Parathyroid adenoma (tissue), 2 donors: ENCODE data around the gene PPP1R9B.

Experiments
- H2AFZ ChIP-seq: fragments of 300-600 bp; sonication (generic); one replicate; pipeline ENCODE4 v1.7.0; 2017; ENCODE audit warnings: antibody characterized with exemption, mild to moderate bottlenecking
- H3K27ac ChIP-seq: fragments of 300-600 bp; sonication (generic); one replicate; pipeline ENCODE4 v1.7.0; 2017
- H3K27me3 ChIP-seq: fragments of 300-600 bp; sonication (generic); one replicate; pipeline ENCODE4 v1.7.0; 2017; ENCODE audit warnings: low read length; ENCODE audit not compliant: control insufficient read depth, insufficient read depth
- H3K36me3 ChIP-seq: fragments of 300-600 bp; sonication (generic); one replicate; pipeline ENCODE4 v1.7.0; 2017; ENCODE audit warnings: low read length; ENCODE audit not compliant: control insufficient read depth, insufficient read depth
- H3K4me1 ChIP-seq: fragments of 300-600 bp; sonication (generic); one replicate; pipeline ENCODE4 v1.7.0; 2017; ENCODE audit warnings: control low read depth
- H3K4me2 ChIP-seq: fragments of 300-600 bp; sonication (generic); one replicate; pipeline ENCODE4 v1.7.0; 2017; ENCODE audit warnings: low read length
- H3K4me3 ChIP-seq: fragments of 300-600 bp; sonication (generic); one replicate; pipeline ENCODE4 v1.7.0; 2017; ENCODE audit warnings: low read depth, low read length
- H3K79me2 ChIP-seq: fragments of 300-600 bp; sonication (generic); one replicate; pipeline ENCODE4 v1.7.0; 2017; ENCODE audit warnings: control low read depth
- H3K9ac ChIP-seq: fragments of 300-600 bp; sonication (generic); one replicate; pipeline ENCODE4 v1.7.0; 2017; ENCODE audit warnings: mild to moderate bottlenecking
- H3K9me3 ChIP-seq: fragments of 300-600 bp; sonication (generic); one replicate; pipeline ENCODE4 v1.7.0; 2017; ENCODE audit warnings: low read length; ENCODE audit not compliant: control insufficient read depth
- TF ChIP-seq, protein P1 (sequence below): fragments of 300-600 bp; sonication (generic); IDR thresholded peaks from one replicate; pipeline ENCODE4 v1.7.0; 2017; ENCODE audit warnings: antibody characterized with exemption, mild to moderate bottlenecking
- donor health status: primary hyperparathyroidism.

The PPP1R9B gene

DNA sequence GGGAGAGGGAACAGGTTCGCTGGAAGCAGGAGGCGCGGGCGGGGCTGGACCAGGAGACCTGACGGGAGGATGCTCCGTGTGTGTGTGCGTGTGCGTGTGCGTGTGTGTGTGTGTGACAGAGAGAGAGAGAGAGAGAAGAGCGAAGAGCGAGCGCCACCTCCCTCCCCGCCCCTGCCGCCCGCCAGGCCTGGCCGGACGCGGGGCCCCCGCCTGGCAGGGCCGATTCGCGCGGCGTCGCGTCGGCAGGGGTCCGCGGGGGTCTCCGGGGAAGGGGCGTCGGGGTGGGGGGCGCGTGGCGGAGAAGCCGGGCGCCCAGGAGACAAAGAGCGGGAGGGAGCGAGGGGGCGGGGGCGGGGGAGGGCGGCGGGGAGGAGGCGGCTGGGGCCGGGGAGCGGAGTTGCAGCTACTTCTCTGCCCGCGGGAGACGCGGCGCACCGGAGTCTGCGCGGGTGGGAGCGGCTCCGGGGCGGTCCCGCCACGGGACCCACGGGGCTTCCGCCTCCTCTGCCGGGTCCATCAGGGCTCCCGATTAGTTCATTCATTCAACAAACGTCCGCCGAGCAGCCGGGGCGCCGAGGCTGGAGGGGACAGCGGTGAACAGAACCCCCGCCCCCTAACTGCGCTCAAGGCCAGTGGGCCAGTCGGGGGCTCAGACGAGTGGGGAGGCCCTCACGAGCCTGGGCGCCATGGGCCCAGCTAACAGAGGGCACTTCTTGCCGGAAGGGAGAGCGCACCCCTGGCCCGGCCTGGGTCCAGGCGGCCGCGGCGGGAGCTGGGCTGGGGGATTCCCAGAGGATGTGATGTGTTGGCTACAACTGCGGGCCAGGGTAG, 20.5 kb downstream of the PPP1R9B start, which contains the start of gene SAMD14:
SAMD14 (minus strand) TSS at position 433 of the 831 bp plus-strand sequence. CDS start 5,201 bp downstream, outside the sequence.
- no peaks in the 10 kb centered on the region for H3K36me3 ChIP-seq
- peaks cover 15% of the 10 kb centered on the region for H3K4me1 ChIP-seq
- H3K4me2 ChIP-seq, result peak within 1 kb of the TSS; percentile 76
- H3K27ac ChIP-seq, result no peak within 1 kb of the TSS
- no peaks in the 10 kb centered on the region for H3K27me3 ChIP-seq
- H2AFZ ChIP-seq, result peak within 1 kb of the TSS; percentile 69
- H3K79me2 ChIP-seq, result no peaks in the 10 kb centered on the region
- no peaks in the 10 kb centered on the region for H3K9me3 ChIP-seq
- TF ChIP-seq, protein P1, sequence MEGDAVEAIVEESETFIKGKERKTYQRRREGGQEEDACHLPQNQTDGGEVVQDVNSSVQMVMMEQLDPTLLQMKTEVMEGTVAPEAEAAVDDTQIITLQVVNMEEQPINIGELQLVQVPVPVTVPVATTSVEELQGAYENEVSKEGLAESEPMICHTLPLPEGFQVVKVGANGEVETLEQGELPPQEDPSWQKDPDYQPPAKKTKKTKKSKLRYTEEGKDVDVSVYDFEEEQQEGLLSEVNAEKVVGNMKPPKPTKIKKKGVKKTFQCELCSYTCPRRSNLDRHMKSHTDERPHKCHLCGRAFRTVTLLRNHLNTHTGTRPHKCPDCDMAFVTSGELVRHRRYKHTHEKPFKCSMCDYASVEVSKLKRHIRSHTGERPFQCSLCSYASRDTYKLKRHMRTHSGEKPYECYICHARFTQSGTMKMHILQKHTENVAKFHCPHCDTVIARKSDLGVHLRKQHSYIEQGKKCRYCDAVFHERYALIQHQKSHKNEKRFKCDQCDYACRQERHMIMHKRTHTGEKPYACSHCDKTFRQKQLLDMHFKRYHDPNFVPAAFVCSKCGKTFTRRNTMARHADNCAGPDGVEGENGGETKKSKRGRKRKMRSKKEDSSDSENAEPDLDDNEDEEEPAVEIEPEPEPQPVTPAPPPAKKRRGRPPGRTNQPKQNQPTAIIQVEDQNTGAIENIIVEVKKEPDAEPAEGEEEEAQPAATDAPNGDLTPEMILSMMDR, result no peak
- no peak within 1 kb of the TSS for H3K9ac ChIP-seq
- peak within 1 kb of the TSS; percentile 48 for H3K4me3 ChIP-seq

GRCh38 chr17:50129353-50129727, 21.1 kb downstream of the PPP1R9B start:
- Histone ChIP-seq H2AFZ (peak overlapping the region; percentile 22), H3K27me3 (no peaks in the 10 kb centered on the region), H3K4me1 (peaks cover 15% of the 10 kb centered on the region), H3K79me2 (no peaks in the 10 kb centered on the region), H3K4me2 (peak overlapping the region; percentile 66), H3K27ac (no peak overlapping the region), H3K9me3 (no peaks in the 10 kb centered on the region), H3K9ac (no peak overlapping the region), H3K4me3 (peak overlapping the region; percentile 37), H3K36me3 (no peaks in the 10 kb centered on the region)
- TF ChIP-seq, protein P1, result no peak

DNA sequence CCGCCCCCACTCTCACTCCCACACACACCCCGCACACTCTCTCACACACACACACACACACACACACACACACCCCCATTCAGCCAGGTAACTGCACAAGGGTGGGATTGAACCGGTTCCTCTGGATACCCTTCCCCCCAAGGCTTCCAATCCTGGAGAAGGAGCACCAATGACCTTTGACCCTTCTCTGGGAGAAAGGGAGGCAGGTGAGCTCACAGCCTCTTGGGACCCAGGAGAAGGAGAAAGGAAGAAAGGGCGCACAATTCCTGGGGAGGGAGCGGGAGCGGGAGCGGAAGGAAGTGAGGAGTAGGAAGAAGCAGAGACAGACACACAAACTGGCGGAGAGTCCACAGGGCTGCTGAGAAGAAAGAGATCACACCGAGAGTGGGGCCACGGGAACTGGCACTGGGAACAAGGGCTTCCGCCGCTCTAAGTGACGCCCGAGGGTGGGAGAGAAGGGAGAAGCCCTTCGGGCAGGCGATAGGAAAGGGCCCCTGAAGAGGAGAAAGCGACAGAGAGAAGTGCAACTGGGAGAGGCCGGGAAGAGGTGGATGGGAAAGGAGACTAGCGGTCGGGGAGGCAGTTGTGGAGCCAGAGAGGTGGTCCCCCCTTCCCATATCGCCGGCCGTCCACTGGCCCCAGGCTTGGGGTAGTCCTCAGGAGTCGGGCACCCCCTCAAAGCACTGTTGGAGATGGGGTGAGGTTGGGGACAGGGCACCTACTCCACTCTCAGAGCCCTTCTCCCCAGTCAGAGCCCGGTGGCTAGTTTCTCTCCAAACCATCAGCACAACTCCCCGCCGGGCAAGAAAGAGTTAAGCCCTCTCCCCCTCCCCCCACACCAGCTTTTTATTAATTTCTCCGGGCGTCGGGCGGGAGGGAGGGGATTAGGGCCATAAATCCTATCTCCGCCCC, 21.8 kb downstream of the PPP1R9B start:
- Histone ChIP-seq H3K9ac (no peak overlapping the region), H3K4me1 (peaks cover 15% of the 10 kb centered on the region), H3K27ac (no peak overlapping the region), H3K36me3 (no peaks in the 10 kb centered on the region), H3K27me3 (no peaks in the 10 kb centered on the region), H3K4me2 (peak overlapping the region; percentile 66), H3K9me3 (no peaks in the 10 kb centered on the region), H3K79me2 (no peaks in the 10 kb centered on the region), H2AFZ (peak overlapping the region; percentile 45), H3K4me3 (no peak overlapping the region)
- TF ChIP-seq, protein P1, result no peak

- Histone ChIP-seq H3K4me2 (no peak overlapping the region), H3K9me3 (no peaks in the 10 kb centered on the region), H3K27me3 (no peaks in the 10 kb centered on the region), H3K9ac (no peak overlapping the region), H2AFZ (no peak overlapping the region), H3K79me2 (no peaks in the 10 kb centered on the region), H3K4me3 (no peak overlapping the region), H3K27ac (no peak overlapping the region), H3K4me1 (peaks cover 7% of the 10 kb centered on the region), H3K36me3 (no peaks in the 10 kb centered on the region)
- TF ChIP-seq, protein P1, result no peak
Observed at GRCh38 chr17:50127697-50128361, 22.6 kb downstream of the PPP1R9B start.
